GM23338 (cell line): ENCODE data around the gene MACROD1. TPM values are rescaled to one million over a fixed set of nuclear protein-coding genes. Genes with fewer than 3 reads are reported as not detected.

ENCODE experiments used
- ATAC-seq: fragments of 200-7000 bp; cut with Tn5 transposase; 3 replicates; pipeline ENCODE4 v1.9.1; 2020
- DNase-seq: peaks from one replicate; pipeline ENCODE4 v3.0.0-alpha.2; 2015; ENCODE audit warnings: low spot score
- H2AFZ ChIP-seq: fragments of 200-600 bp; sonication (generic); 2 replicates; pipeline ENCODE4 v1.8.0; 2016; ENCODE audit warnings: antibody characterized with exemption, mild to moderate bottlenecking, moderate library complexity
- H3F3A ChIP-seq: fragments of 200-600 bp; sonication (generic); replicated peaks from 2 replicates; pipeline ENCODE4 v1.8.0; 2017; ENCODE audit warnings: antibody characterized with exemption, mixed run types, low read depth
- H3K27ac ChIP-seq: fragments of 200-600 bp; sonication (generic); 2 replicates; pipeline ENCODE4 v1.6.1; 2016; ENCODE audit warnings: low read depth
- H3K27me3 ChIP-seq: fragments of 200-600 bp; sonication (generic); 2 replicates; pipeline ENCODE4 v1.8.0; 2016; ENCODE audit warnings: mild to moderate bottlenecking, mixed run types, moderate library complexity; ENCODE audit not compliant: insufficient read depth
- H3K36me3 ChIP-seq: fragments of 200-600 bp; sonication (generic); 2 replicates; pipeline ENCODE4 v1.8.0; 2016; ENCODE audit warnings: mild to moderate bottlenecking; ENCODE audit not compliant: insufficient read depth
- H3K4me1 ChIP-seq: fragments of 200-600 bp; sonication (generic); 2 replicates; pipeline ENCODE4 v1.8.0; 2016; ENCODE audit warnings: mild to moderate bottlenecking, moderate library complexity; ENCODE audit not compliant: insufficient read depth
- H3K4me2 ChIP-seq: fragments of 200-600 bp; sonication (generic); 2 replicates; pipeline ENCODE4 v1.7.1; 2017; ENCODE audit warnings: mixed run types
- H3K4me3 ChIP-seq: fragments of 200-600 bp; sonication (generic); 2 replicates; pipeline ENCODE4 v1.6.1; 2016; ENCODE audit warnings: mixed run types
- H3K79me2 ChIP-seq: fragments of 200-600 bp; sonication (generic); replicated peaks from 2 replicates; pipeline ENCODE4 v1.8.0; 2017; ENCODE audit warnings: mild to moderate bottlenecking; ENCODE audit not compliant: insufficient read depth
- H3K9me2 ChIP-seq: fragments of 200-600 bp; sonication (generic); 2 replicates; pipeline ENCODE4 v1.8.0; 2017; ENCODE audit not compliant: insufficient read depth
- H4K20me1 ChIP-seq: fragments of 200-600 bp; sonication (generic); replicated peaks from 2 replicates; pipeline ENCODE4 v1.8.0; 2017; ENCODE audit warnings: mild to moderate bottlenecking; ENCODE audit not compliant: insufficient read depth
- H3K27ac Mint-ChIP-seq: 2 replicates; pipeline ENCODE4 v1.8.0; 2020; ENCODE audit warnings: inconsistent platforms, mild to moderate bottlenecking, moderate library complexity, mixed read lengths
- H3K27me3 Mint-ChIP-seq: 3 replicates; pipeline ENCODE4 v1.8.0; 2022; ENCODE audit warnings: low read depth, mild to moderate bottlenecking, moderate library complexity, mixed read lengths, inconsistent platforms; ENCODE audit not compliant: insufficient read depth, poor library complexity
- H3K36me3 Mint-ChIP-seq: 3 replicates; pipeline ENCODE4 v1.8.0; 2021; ENCODE audit warnings: low read depth, mild to moderate bottlenecking, inconsistent platforms, moderate library complexity, mixed read lengths
- H3K4me1 Mint-ChIP-seq: 3 replicates; pipeline ENCODE4 v1.8.0; 2020; ENCODE audit warnings: mild to moderate bottlenecking, inconsistent platforms, mixed read lengths
- H3K4me3 Mint-ChIP-seq: 3 replicates; pipeline ENCODE4 v1.8.0; 2021; ENCODE audit warnings: moderate library complexity, mild to moderate bottlenecking, inconsistent platforms, mixed read lengths
- H3K9me3 Mint-ChIP-seq: 3 replicates; pipeline ENCODE4 v1.8.0; 2020; ENCODE audit warnings: moderate library complexity, mild to moderate bottlenecking, inconsistent platforms, mixed read lengths
- CREB1 ChIP-seq: fragments of 250-450 bp; sonication (Bioruptor Pico); IDR thresholded peaks from 2 replicates; pipeline ENCODE4 v1.5.0; 2020; ENCODE audit warnings: low read depth, mild to moderate bottlenecking, moderate library complexity
- EZH2 ChIP-seq: fragments of 200-600 bp; sonication (generic); IDR thresholded peaks from one replicate; pipeline ENCODE4 v1.8.0; 2017; ENCODE audit warnings: antibody characterized with exemption, mild to moderate bottlenecking, low read depth; ENCODE audit not compliant: unreplicated experiment
- EZH2phosphoT487 ChIP-seq: fragments of 200-600 bp; sonication (generic); IDR thresholded peaks from one replicate; pipeline ENCODE4 v1.8.1; 2018; ENCODE audit warnings: antibody characterized with exemption; ENCODE audit not compliant: unreplicated experiment
- JUNB ChIP-seq: IDR thresholded peaks from one replicate; pipeline ENCODE4 v1.6.1; 2016; ENCODE audit warnings: antibody characterized with exemption; ENCODE audit not compliant: unreplicated experiment
- NANOG ChIP-seq: IDR thresholded peaks from 2 replicates; pipeline ENCODE4 v1.6.1; 2016; ENCODE audit warnings: antibody characterized with exemption, borderline replicate concordance
- POLR2AphosphoS5 ChIP-seq: IDR thresholded peaks from 2 replicates; pipeline ENCODE4 v1.6.1; 2016; ENCODE audit warnings: antibody characterized with exemption, low read depth
- STAT1 ChIP-seq: IDR thresholded peaks from one replicate; pipeline ENCODE4 v1.6.1; 2016; ENCODE audit warnings: antibody characterized with exemption; ENCODE audit not compliant: unreplicated experiment
- ZNF114 ChIP-seq: fragments of 250-450 bp; sonication (Bioruptor Pico); IDR thresholded peaks from 2 replicates; pipeline ENCODE4 v1.5.0; 2020; ENCODE audit warnings: mild to moderate bottlenecking, moderate library complexity
- polyA plus RNA-seq: library from polyadenylated mRNA; unstranded; fragments of >200 nt; fragmentation: Nextera tagmentation; extraction: Ambion mirVana; gene quantifications from 2 replicates; pipeline ENCODE4 v1.2.1, GENCODE V29; 2016
- total RNA-seq: library from RNA; depleted of rRNA; stranded (reverse); fragments of >200 nt; shearing (Covaris generic); gene quantifications from 2 replicates; pipeline ENCODE4 v1.2.3, GENCODE V29; 2014
- TF ChIP-seq, protein P1 (sequence below): IDR thresholded peaks from one replicate; pipeline ENCODE4 v1.6.1; 2018; ENCODE audit warnings: antibody characterized with exemption; ENCODE audit not compliant: unreplicated experiment
- TF ChIP-seq, protein P2 (sequence below), 2 experiments: fragments of 200-600 bp in 1 of 2; sonication (generic) in 1 of 2; conservative IDR thresholded peaks; 2 replicates each; pipeline versions ENCODE4 v1.5.1 to v1.6.1; 2016 to 2017; ENCODE audit warnings: antibody characterized with exemption in 2 of 2, low read depth in 2 of 2, mild to moderate bottlenecking in 2 of 2, moderate library complexity in 1 of 2
- TF ChIP-seq, protein P3 (sequence below): fragments of 250-450 bp; sonication (Bioruptor Pico); IDR thresholded peaks from 2 replicates; pipeline ENCODE4 v1.5.0; 2020; ENCODE audit warnings: mild to moderate bottlenecking, moderate library complexity
- TF ChIP-seq, protein P4 (sequence below): IDR thresholded peaks from 2 replicates; pipeline ENCODE4 v1.6.1; 2016; ENCODE audit warnings: antibody characterized with exemption

The MACROD1 gene
- total and polyA plus RNA-seq, 2 experiments from 2014 or later = 33.0 to 51.6 TPM

DNA sequence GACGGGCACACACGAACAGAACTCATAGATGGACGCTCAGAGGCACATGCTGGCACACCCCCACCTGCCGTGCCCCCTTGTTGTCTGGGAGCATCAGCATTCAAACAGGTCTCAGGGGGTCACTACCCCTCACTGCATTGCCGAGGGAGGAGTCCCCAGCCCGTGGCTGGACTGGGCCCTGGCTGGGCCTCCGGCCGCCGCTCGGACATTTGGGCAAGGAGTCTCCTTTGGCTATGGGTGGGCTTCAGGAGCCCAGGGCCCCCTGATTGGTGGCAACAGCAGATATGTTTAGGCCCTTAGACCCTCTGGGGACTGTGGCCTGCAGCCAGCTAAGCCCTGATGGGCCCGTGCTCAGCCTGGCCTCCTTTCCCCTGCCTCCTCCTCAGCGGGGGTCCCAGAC is 88.3 kb downstream of the MACROD1 start:
- Histone ChIP-seq H4K20me1 (peaks cover 14% of the 10 kb centered on the region), H3F3A (no peaks in the 10 kb centered on the region), H3K27ac (no peak overlapping the region), H3K79me2 (no peaks in the 10 kb centered on the region), H3K36me3 (no peaks in the 10 kb centered on the region), H3K4me1 (no peaks in the 10 kb centered on the region), H2AFZ (no peak overlapping the region), H3K4me3 (no peak overlapping the region), H3K27me3 (peaks cover 82% of the 10 kb centered on the region), H3K9me2 (no peaks in the 10 kb centered on the region), H3K4me2 (no peak overlapping the region)
- no peaks in the 10 kb centered on the region for H3K9me3 Mint-ChIP-seq
- no peak overlapping the region for H3K4me3 Mint-ChIP-seq
- ATAC-seq = no peak
- H3K36me3 Mint-ChIP-seq = no peaks in the 10 kb centered on the region
- peaks cover 52% of the 10 kb centered on the region for H3K27me3 Mint-ChIP-seq
- H3K27ac Mint-ChIP-seq = no peak overlapping the region
- no peak for DNase-seq
- TF ChIP-seq, protein P1, sequence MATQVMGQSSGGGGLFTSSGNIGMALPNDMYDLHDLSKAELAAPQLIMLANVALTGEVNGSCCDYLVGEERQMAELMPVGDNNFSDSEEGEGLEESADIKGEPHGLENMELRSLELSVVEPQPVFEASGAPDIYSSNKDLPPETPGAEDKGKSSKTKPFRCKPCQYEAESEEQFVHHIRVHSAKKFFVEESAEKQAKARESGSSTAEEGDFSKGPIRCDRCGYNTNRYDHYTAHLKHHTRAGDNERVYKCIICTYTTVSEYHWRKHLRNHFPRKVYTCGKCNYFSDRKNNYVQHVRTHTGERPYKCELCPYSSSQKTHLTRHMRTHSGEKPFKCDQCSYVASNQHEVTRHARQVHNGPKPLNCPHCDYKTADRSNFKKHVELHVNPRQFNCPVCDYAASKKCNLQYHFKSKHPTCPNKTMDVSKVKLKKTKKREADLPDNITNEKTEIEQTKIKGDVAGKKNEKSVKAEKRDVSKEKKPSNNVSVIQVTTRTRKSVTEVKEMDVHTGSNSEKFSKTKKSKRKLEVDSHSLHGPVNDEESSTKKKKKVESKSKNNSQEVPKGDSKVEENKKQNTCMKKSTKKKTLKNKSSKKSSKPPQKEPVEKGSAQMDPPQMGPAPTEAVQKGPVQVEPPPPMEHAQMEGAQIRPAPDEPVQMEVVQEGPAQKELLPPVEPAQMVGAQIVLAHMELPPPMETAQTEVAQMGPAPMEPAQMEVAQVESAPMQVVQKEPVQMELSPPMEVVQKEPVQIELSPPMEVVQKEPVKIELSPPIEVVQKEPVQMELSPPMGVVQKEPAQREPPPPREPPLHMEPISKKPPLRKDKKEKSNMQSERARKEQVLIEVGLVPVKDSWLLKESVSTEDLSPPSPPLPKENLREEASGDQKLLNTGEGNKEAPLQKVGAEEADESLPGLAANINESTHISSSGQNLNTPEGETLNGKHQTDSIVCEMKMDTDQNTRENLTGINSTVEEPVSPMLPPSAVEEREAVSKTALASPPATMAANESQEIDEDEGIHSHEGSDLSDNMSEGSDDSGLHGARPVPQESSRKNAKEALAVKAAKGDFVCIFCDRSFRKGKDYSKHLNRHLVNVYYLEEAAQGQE = no peak
- no peak for TF ChIP-seq EZH2
- no peak for TF ChIP-seq STAT1
- TF ChIP-seq, protein P2, sequence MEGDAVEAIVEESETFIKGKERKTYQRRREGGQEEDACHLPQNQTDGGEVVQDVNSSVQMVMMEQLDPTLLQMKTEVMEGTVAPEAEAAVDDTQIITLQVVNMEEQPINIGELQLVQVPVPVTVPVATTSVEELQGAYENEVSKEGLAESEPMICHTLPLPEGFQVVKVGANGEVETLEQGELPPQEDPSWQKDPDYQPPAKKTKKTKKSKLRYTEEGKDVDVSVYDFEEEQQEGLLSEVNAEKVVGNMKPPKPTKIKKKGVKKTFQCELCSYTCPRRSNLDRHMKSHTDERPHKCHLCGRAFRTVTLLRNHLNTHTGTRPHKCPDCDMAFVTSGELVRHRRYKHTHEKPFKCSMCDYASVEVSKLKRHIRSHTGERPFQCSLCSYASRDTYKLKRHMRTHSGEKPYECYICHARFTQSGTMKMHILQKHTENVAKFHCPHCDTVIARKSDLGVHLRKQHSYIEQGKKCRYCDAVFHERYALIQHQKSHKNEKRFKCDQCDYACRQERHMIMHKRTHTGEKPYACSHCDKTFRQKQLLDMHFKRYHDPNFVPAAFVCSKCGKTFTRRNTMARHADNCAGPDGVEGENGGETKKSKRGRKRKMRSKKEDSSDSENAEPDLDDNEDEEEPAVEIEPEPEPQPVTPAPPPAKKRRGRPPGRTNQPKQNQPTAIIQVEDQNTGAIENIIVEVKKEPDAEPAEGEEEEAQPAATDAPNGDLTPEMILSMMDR (conservative IDR thresholded peaks at IDR 0.05; ENCODE audit: low read depth in 2 of 2) = no peak
- TF ChIP-seq ZNF114 (CRISPR knock-in tag) = no peak
- TF ChIP-seq, protein P3, sequence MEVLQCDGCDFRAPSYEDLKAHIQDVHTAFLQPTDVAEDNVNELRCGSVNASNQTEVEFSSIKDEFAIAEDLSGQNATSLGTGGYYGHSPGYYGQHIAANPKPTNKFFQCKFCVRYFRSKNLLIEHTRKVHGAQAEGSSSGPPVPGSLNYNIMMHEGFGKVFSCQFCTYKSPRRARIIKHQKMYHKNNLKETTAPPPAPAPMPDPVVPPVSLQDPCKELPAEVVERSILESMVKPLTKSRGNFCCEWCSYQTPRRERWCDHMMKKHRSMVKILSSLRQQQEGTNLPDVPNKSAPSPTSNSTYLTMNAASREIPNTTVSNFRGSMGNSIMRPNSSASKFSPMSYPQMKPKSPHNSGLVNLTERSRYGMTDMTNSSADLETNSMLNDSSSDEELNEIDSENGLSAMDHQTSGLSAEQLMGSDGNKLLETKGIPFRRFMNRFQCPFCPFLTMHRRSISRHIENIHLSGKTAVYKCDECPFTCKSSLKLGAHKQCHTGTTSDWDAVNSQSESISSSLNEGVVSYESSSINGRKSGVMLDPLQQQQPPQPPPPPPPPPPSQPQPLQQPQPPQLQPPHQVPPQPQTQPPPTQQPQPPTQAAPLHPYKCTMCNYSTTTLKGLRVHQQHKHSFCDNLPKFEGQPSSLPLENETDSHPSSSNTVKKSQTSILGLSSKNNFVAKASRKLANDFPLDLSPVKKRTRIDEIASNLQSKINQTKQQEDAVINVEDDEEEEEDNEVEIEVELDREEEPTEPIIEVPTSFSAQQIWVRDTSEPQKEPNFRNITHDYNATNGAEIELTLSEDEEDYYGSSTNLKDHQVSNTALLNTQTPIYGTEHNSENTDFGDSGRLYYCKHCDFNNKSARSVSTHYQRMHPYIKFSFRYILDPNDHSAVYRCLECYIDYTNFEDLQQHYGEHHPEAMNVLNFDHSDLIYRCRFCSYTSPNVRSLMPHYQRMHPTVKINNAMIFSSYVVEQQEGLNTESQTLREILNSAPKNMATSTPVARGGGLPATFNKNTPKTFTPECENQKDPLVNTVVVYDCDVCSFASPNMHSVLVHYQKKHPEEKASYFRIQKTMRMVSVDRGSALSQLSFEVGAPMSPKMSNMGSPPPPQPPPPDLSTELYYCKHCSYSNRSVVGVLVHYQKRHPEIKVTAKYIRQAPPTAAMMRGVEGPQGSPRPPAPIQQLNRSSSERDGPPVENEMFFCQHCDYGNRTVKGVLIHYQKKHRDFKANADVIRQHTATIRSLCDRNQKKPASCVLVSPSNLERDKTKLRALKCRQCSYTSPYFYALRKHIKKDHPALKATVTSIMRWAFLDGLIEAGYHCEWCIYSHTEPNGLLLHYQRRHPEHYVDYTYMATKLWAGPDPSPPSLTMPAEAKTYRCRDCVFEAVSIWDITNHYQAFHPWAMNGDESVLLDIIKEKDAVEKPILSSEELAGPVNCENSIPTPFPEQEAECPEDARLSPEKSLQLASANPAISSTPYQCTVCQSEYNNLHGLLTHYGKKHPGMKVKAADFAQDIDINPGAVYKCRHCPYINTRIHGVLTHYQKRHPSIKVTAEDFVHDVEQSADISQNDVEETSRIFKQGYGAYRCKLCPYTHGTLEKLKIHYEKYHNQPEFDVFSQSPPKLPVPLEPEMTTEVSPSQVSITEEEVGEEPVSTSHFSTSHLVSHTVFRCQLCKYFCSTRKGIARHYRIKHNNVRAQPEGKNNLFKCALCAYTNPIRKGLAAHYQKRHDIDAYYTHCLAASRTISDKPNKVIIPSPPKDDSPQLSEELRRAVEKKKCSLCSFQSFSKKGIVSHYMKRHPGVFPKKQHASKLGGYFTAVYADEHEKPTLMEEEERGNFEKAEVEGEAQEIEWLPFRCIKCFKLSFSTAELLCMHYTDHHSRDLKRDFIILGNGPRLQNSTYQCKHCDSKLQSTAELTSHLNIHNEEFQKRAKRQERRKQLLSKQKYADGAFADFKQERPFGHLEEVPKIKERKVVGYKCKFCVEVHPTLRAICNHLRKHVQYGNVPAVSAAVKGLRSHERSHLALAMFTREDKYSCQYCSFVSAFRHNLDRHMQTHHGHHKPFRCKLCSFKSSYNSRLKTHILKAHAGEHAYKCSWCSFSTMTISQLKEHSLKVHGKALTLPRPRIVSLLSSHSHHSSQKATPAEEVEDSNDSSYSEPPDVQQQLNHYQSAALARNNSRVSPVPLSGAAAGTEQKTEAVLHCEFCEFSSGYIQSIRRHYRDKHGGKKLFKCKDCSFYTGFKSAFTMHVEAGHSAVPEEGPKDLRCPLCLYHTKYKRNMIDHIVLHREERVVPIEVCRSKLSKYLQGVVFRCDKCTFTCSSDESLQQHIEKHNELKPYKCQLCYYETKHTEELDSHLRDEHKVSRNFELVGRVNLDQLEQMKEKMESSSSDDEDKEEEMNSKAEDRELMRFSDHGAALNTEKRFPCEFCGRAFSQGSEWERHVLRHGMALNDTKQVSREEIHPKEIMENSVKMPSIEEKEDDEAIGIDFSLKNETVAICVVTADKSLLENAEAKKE (CRISPR knock-in tag) = no peak
- TF ChIP-seq POLR2AphosphoS5 = no peak
- no peak for TF ChIP-seq NANOG
- no peak for TF ChIP-seq CREB1
- TF ChIP-seq JUNB = no peak
- TF ChIP-seq EZH2phosphoT487 = no peak
- TF ChIP-seq, protein P4, sequence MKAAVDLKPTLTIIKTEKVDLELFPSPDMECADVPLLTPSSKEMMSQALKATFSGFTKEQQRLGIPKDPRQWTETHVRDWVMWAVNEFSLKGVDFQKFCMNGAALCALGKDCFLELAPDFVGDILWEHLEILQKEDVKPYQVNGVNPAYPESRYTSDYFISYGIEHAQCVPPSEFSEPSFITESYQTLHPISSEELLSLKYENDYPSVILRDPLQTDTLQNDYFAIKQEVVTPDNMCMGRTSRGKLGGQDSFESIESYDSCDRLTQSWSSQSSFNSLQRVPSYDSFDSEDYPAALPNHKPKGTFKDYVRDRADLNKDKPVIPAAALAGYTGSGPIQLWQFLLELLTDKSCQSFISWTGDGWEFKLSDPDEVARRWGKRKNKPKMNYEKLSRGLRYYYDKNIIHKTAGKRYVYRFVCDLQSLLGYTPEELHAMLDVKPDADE = no peak
- H3K4me1 Mint-ChIP-seq = no peaks in the 10 kb centered on the region
